HCT116 (cell line): ENCODE data around the gene ZNF346. TPM values are rescaled to one million over a fixed set of nuclear protein-coding genes. Genes with fewer than 3 reads are reported as not detected.

Experiments used
- ATAC-seq: fragments of 200-7000 bp; cut with Tn5 transposase; 2 replicates; pipeline ENCODE4 v1.9.1; 2020; ENCODE audit warnings: mild to moderate bottlenecking, moderate library complexity
- BruUV-seq: library from RNA; stranded (reverse); fragments of 400-500 nt; replicated peaks from 2 replicates; lab custom pipeline; 2021; lab: Mats Ljungman, UMichigan
- CTCF ChIA-PET: fragments of 300-600 bp; sonication (Branson Sonifier 250); formaldehyde crosslinking; loops from one replicate; lab custom pipeline; 2021; ENCODE audit warnings: antibody characterized with exemption; lab: Charles Lee
- POLR2A ChIA-PET: fragments of 300-600, 350-600 bp; sonication (Branson Sonifier 250); formaldehyde crosslinking; loops from one replicate; lab custom pipeline; 2021; ENCODE audit warnings: antibody characterized with exemption; lab: Charles Lee
- RAD21 ChIA-PET, 2 experiments: fragments of 300-600 bp; sonication (Branson Sonifier 250); formaldehyde crosslinking; loops; one replicate each; lab custom pipeline; 2023; ENCODE audit warnings: low total read pairs in 2 of 2; ENCODE audit not compliant: uncharacterized antibody in 2 of 2, unreplicated experiment in 2 of 2, low non-redundant PET in 1 of 2; lab: Charles Lee
- DNase-seq: peaks from one replicate; pipeline ENCODE4 v3.0.0-alpha.2; 2010; ENCODE audit warnings: low read depth, low spot score
- H2AFZ ChIP-seq: fragments of 200-600 bp; shearing (Covaris generic), sonication (generic); 2 replicates; pipeline ENCODE4 v1.6.1; 2017; ENCODE audit warnings: low read depth, mixed run types, mixed read lengths, antibody characterized with exemption, low read length; ENCODE audit not compliant: poor library complexity, severe bottlenecking
- H3K27ac ChIP-seq: 2 replicates; pipeline ENCODE4 v1.5.1; 2012; ENCODE audit warnings: low read depth, low read length
- H3K27me3 ChIP-seq: fragments of 200-600 bp; sonication (generic); 2 replicates; pipeline ENCODE4 v1.6.1; 2016; ENCODE audit warnings: mixed run types, low read length, mixed read lengths; ENCODE audit not compliant: insufficient read depth
- H3K36me3 ChIP-seq, 2 experiments: fragments of 200-500 bp in 1 of 2; fragments of 200-600 bp in 1 of 2; sonication (Bioruptor generic) in 1 of 2; sonication (generic) in 1 of 2; 2 replicates each; pipeline versions ENCODE4 v1.5.1 to v1.6.1; 2014 to 2016; ENCODE audit warnings: low read length in 2 of 2, inconsistent platforms in 1 of 2, mixed read lengths in 1 of 2, mixed run types in 1 of 2; ENCODE audit not compliant: insufficient read depth in 2 of 2, control insufficient read depth in 1 of 2
- H3K4me1 ChIP-seq, 2 experiments: fragments of 200-600 bp in 1 of 2; sonication (generic) in 1 of 2; 2 replicates each; pipeline versions ENCODE4 v1.5.1 to v1.6.1; 2012 to 2017; ENCODE audit warnings: low read length in 2 of 2, inconsistent platforms in 1 of 2, mild to moderate bottlenecking in 1 of 2, mixed read lengths in 1 of 2, mixed run types in 1 of 2, moderate library complexity in 1 of 2; ENCODE audit not compliant: insufficient read depth in 2 of 2, control insufficient read depth in 1 of 2
- H3K4me2 ChIP-seq: fragments of 200-600 bp; sonication (generic); 2 replicates; pipeline ENCODE4 v1.6.1; 2017; ENCODE audit warnings: mixed run types, low read length, mixed read lengths
- H3K4me3 ChIP-seq, 2 experiments: fragments of 200-600 bp in 1 of 2; sonication (generic) in 1 of 2; replicated peaks in 1 of 2; 2 replicates each; pipeline ENCODE4 v1.5.1; 2011 to 2016; ENCODE audit warnings: low read length in 2 of 2, control low read depth in 1 of 2, low read depth in 1 of 2, mild to moderate bottlenecking in 1 of 2, mixed read lengths in 1 of 2, mixed run types in 1 of 2
- H3K79me2 ChIP-seq: fragments of 200-600 bp; sonication (generic); 2 replicates; pipeline ENCODE4 v1.6.1; 2017; ENCODE audit warnings: mild to moderate bottlenecking, mixed run types, low read length, moderate library complexity, mixed read lengths; ENCODE audit not compliant: insufficient read depth
- H3K9ac ChIP-seq: fragments of 200-600 bp; sonication (generic); 2 replicates; pipeline ENCODE4 v1.6.1; 2016; ENCODE audit warnings: low read length, mixed read lengths
- H3K9me2 ChIP-seq: fragments of 200-600 bp; sonication (generic), shearing (Covaris generic); 2 replicates; pipeline ENCODE4 v1.6.1; 2017; ENCODE audit warnings: mixed run types, mild to moderate bottlenecking, moderate library complexity; ENCODE audit not compliant: insufficient read depth
- H3K9me3 ChIP-seq, 2 experiments: fragments of 200-500 bp in 1 of 2; fragments of 200-600 bp in 1 of 2; sonication (Bioruptor generic) in 1 of 2; sonication (generic) in 1 of 2; 2 replicates each; pipeline ENCODE4 v1.6.1; 2014 to 2017; ENCODE audit warnings: low read length in 2 of 2, mixed read lengths in 2 of 2, inconsistent platforms in 1 of 2, low read depth in 1 of 2, mild to moderate bottlenecking in 1 of 2, mixed run types in 1 of 2, moderate library complexity in 1 of 2; ENCODE audit not compliant: control insufficient read depth in 1 of 2, insufficient read depth in 1 of 2
- H4K20me1 ChIP-seq: fragments of 200-600 bp; sonication (generic), shearing (Covaris generic); 2 replicates; pipeline ENCODE4 v1.6.1; 2017; ENCODE audit warnings: mixed run types, mild to moderate bottlenecking, moderate library complexity; ENCODE audit not compliant: insufficient read depth
- CBX3 ChIP-seq: IDR thresholded peaks from 2 replicates; pipeline ENCODE4 v1.6.1; 2012; ENCODE audit warnings: low read depth
- ELF1 ChIP-seq: IDR thresholded peaks from 2 replicates; pipeline ENCODE4 v1.6.1; 2012; ENCODE audit warnings: low read depth, borderline replicate concordance
- EZH2 ChIP-seq: fragments of 200-600 bp; sonication (generic); IDR thresholded peaks from 2 replicates; pipeline ENCODE4 v1.6.1; 2017; ENCODE audit warnings: antibody characterized with exemption, mixed run types
- EZH2phosphoT487 ChIP-seq: fragments of 200-600 bp; IDR thresholded peaks from 2 replicates; pipeline ENCODE4 v1.6.1; 2018; ENCODE audit warnings: antibody characterized with exemption, borderline replicate concordance
- FOSL1 ChIP-seq: IDR thresholded peaks from 2 replicates; pipeline ENCODE4 v1.6.1; 2012; ENCODE audit warnings: low read depth
- POLR2AphosphoS5 ChIP-seq: IDR thresholded peaks from 2 replicates; pipeline ENCODE4 v1.6.1; 2011; ENCODE audit warnings: mild to moderate bottlenecking, low read depth, low read length, moderate library complexity
- RAD21 ChIP-seq: IDR thresholded peaks from 2 replicates; pipeline ENCODE4 v1.6.1; 2012; ENCODE audit warnings: low read depth, mild to moderate bottlenecking
- SP1 ChIP-seq: IDR thresholded peaks from 2 replicates; pipeline ENCODE4 v1.6.1; 2012; ENCODE audit warnings: low read depth
- ZNF274 ChIP-seq: fragments of 200-500 bp; sonication (Bioruptor generic); IDR thresholded peaks from 2 replicates; pipeline ENCODE4 v1.6.1; 2014; ENCODE audit warnings: mild to moderate bottlenecking, low read depth, low read length, inconsistent platforms
- intact Hi-C: fragments of 100-400 bp; cut with micrococcal nuclease; formaldehyde crosslinking; loops from 2 replicates; pipeline ENCODE4 v1.10.0; 2022
- total RNA-seq: library from RNA; stranded (reverse); gene quantifications from one replicate; pipeline ENCODE4 v1.2.1, GENCODE V29; 2021; ENCODE audit not compliant: unreplicated experiment
- TF ChIP-seq, protein P1 (sequence below): IDR thresholded peaks from 2 replicates; pipeline ENCODE4 v1.6.1; 2012
- TF ChIP-seq, protein P2 (sequence below): IDR thresholded peaks from 2 replicates; pipeline ENCODE4 v1.6.1; 2011; ENCODE audit warnings: mild to moderate bottlenecking, low read length, moderate library complexity; ENCODE audit not compliant: insufficient replicate concordance; ENCODE audit errors: extremely low read depth

ZNF346 gene
- total RNA-seq, 1 experiment from 2014 or later = 13.7 TPM

DNA sequence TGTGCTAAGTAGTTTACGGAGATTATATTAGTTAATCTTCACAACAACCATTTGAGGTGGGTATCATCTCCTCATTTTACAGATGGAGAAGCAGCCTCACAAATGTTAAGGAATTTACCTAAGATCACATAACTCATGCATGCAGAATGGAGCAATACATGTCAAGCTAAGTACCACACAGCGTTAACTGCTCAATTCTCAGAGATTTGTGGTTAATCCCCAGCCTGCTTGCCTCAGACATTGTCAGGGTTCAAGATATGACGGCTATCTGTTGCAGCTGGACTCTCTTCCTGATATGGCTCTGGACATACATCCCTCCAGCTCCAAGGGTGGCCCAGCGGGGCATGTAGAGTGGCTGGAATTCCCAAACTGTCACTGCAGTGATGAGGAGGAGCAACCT, 7.3 kb upstream of the ZNF346 start:
- ATAC-seq (no peak), DNase-seq (no peak)
- no peaks in the 10 kb centered on the region for H3K27me3 ChIP-seq
- H4K20me1 ChIP-seq = no peaks in the 10 kb centered on the region
- TF ChIP-seq EZH2phosphoT487 (no peak), FOSL1 (no peak), ELF1 (no peak), RAD21 (no peak), EZH2 (no peak), ZNF274 (no peak), SP1 (no peak), POLR2AphosphoS5 (no peak), CBX3 (no peak)
- TF ChIP-seq, protein P1, sequence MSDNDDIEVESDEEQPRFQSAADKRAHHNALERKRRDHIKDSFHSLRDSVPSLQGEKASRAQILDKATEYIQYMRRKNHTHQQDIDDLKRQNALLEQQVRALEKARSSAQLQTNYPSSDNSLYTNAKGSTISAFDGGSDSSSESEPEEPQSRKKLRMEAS = no peak
- TF ChIP-seq, protein P2, sequence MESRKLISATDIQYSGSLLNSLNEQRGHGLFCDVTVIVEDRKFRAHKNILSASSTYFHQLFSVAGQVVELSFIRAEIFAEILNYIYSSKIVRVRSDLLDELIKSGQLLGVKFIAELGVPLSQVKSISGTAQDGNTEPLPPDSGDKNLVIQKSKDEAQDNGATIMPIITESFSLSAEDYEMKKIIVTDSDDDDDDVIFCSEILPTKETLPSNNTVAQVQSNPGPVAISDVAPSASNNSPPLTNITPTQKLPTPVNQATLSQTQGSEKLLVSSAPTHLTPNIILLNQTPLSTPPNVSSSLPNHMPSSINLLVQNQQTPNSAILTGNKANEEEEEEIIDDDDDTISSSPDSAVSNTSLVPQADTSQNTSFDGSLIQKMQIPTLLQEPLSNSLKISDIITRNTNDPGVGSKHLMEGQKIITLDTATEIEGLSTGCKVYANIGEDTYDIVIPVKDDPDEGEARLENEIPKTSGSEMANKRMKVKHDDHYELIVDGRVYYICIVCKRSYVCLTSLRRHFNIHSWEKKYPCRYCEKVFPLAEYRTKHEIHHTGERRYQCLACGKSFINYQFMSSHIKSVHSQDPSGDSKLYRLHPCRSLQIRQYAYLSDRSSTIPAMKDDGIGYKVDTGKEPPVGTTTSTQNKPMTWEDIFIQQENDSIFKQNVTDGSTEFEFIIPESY = no peak
- no peaks in the 10 kb centered on the region for H3K79me2 ChIP-seq
- no peaks in the 10 kb centered on the region for H3K9me3 ChIP-seq
- intact Hi-C loops = no loop called here
- no peak overlapping the region for H3K27ac ChIP-seq
- H3K9me2 ChIP-seq = no peaks in the 10 kb centered on the region
- H2AFZ ChIP-seq = no peak overlapping the region
- ChIA-PET RAD21 (no interaction called here), POLR2A (no interaction called here), CTCF (no interaction called here)
- no TSS peak for BruUV-seq
- H3K9ac ChIP-seq = no peak overlapping the region
- no peak overlapping the region for H3K4me3 ChIP-seq
- peaks cover under 1 to 1% of the 10 kb centered on the region in 2 experiments; a peak in 3 of 4 replicates for H3K4me1 ChIP-seq
- H3K36me3 ChIP-seq = no peaks in the 10 kb centered on the region; a peak in 1 of 4 replicates
- H3K4me2 ChIP-seq = no peak overlapping the region
